Endothelial cell of umbilical vein (primary cell): ENCODE measurements around the gene IMPG2. TPM values are rescaled to one million over a fixed set of nuclear protein-coding genes. Genes with fewer than 3 reads are reported as not detected.

Experiments used
- BruUV-seq: library from RNA; stranded (reverse); fragments of 400-500 nt; replicated peaks from 2 replicates; lab custom pipeline; 2021; lab: Mats Ljungman, UMichigan
- CTCF ChIA-PET: fragments of 300-600, 350-600 bp; sonication (Branson Sonifier 250); formaldehyde crosslinking; loops from one replicate; lab custom pipeline; 2021; ENCODE audit warnings: antibody characterized with exemption, inconsistent platforms; lab: Charles Lee
- POLR2A ChIA-PET: fragments of 300-600, 350-600 bp; sonication (Branson Sonifier 250); formaldehyde crosslinking; loops from one replicate; lab custom pipeline; 2021; ENCODE audit warnings: antibody characterized with exemption, inconsistent platforms; lab: Charles Lee
- DNase-seq: peaks from one replicate; pipeline ENCODE4 v3.0.0-alpha.2; 2011; ENCODE audit warnings: low read depth, low spot score
- FAIRE-seq: peaks from 2 replicates; lab custom pipeline; 2011; peaks lifted over from hg19 to GRCh38; lab: Jason Lieb, UNC
- H2AFZ ChIP-seq: 2 replicates; pipeline ENCODE4 v1.6.0; 2012; ENCODE audit warnings: low read depth, low read length, control low read depth, inconsistent platforms
- H3K27ac ChIP-seq: 2 replicates; pipeline ENCODE4 v1.5.1; 2011; ENCODE audit warnings: low read depth, mild to moderate bottlenecking, control low read depth, low read length, moderate library complexity; ENCODE audit not compliant: insufficient read depth
- H3K27me3 ChIP-seq, 2 experiments: 2 replicates each; pipeline versions ENCODE4 v1.6.0 to v1.6.1; 2011; ENCODE audit warnings: low read length in 2 of 2, mixed read lengths in 1 of 2; ENCODE audit not compliant: control insufficient read depth in 2 of 2, insufficient read depth in 2 of 2
- H3K36me3 ChIP-seq, 2 experiments: 2 replicates in 1 of 2; 3 replicates in 1 of 2; pipeline ENCODE4 v1.5.1; 2011; ENCODE audit warnings: low read length in 2 of 2, mild to moderate bottlenecking in 1 of 2, moderate library complexity in 1 of 2; ENCODE audit not compliant: control insufficient read depth in 2 of 2, insufficient read depth in 2 of 2; ENCODE audit errors: extremely low read depth in 1 of 2
- H3K4me1 ChIP-seq: 3 replicates; pipeline ENCODE4 v1.5.1; 2011; ENCODE audit warnings: mild to moderate bottlenecking, low read length; ENCODE audit not compliant: control insufficient read depth, insufficient read depth; ENCODE audit errors: extremely low read depth
- H3K4me2 ChIP-seq: 2 replicates; pipeline ENCODE4 v1.6.1; 2011; ENCODE audit warnings: low read length, control low read depth, mixed read lengths; ENCODE audit not compliant: insufficient read depth
- H3K4me3 ChIP-seq, 3 experiments: fragments of 200-600 bp in 1 of 3; sonication (generic), shearing (Covaris generic) in 1 of 3; replicated peaks in 1 of 3; 2 replicates each; pipeline ENCODE4 v1.5.1; 2011 to 2016; ENCODE audit warnings: control low read depth in 3 of 3, low read length in 3 of 3, mild to moderate bottlenecking in 2 of 3, inconsistent platforms in 1 of 3, low read depth in 1 of 3, moderate library complexity in 1 of 3; ENCODE audit not compliant: insufficient read depth in 1 of 3
- H3K79me2 ChIP-seq: 2 replicates; pipeline ENCODE4 v1.6.0; 2012; ENCODE audit warnings: low read length, inconsistent platforms; ENCODE audit not compliant: control insufficient read depth, insufficient read depth
- H3K9ac ChIP-seq: replicated peaks from 2 replicates; pipeline ENCODE3; 2011; ENCODE audit warnings: low read length, control low read depth; ENCODE audit not compliant: insufficient read depth; ENCODE audit errors: extremely low read depth
- H3K9me1 ChIP-seq: replicated peaks from 3 replicates; pipeline ENCODE4 v1.6.0; 2011; ENCODE audit warnings: mild to moderate bottlenecking, low read length; ENCODE audit not compliant: control insufficient read depth, insufficient read depth; ENCODE audit errors: extremely low read depth
- H3K9me3 ChIP-seq: replicated peaks from 2 replicates; pipeline ENCODE4 v1.5.1; 2012; ENCODE audit warnings: low read length, inconsistent platforms; ENCODE audit not compliant: control insufficient read depth, insufficient read depth
- H4K20me1 ChIP-seq: replicated peaks from 2 replicates; pipeline ENCODE3; 2011; ENCODE audit warnings: mild to moderate bottlenecking, low read length; ENCODE audit not compliant: control insufficient read depth, insufficient read depth; ENCODE audit errors: extremely low read depth
- EZH2 ChIP-seq: IDR thresholded peaks from 2 replicates; pipeline ENCODE4 v1.6.1; 2012; ENCODE audit warnings: borderline replicate concordance, low read depth, mild to moderate bottlenecking, moderate library complexity, low read length, inconsistent platforms; ENCODE audit not compliant: severe bottlenecking
- FOS ChIP-seq: IDR thresholded peaks from 2 replicates; pipeline ENCODE4 v1.6.1; 2011; ENCODE audit warnings: mild to moderate bottlenecking, low read length, moderate library complexity, borderline replicate concordance; ENCODE audit not compliant: insufficient read depth
- GATA2 ChIP-seq: IDR thresholded peaks from 2 replicates; pipeline ENCODE4 v1.7.0; 2011; ENCODE audit warnings: low read depth, mild to moderate bottlenecking, moderate library complexity, mixed read lengths, low read length; ENCODE audit not compliant: insufficient read length, insufficient read depth
- JUN ChIP-seq: IDR thresholded peaks from 2 replicates; pipeline ENCODE4 v1.6.1; 2011; ENCODE audit warnings: borderline replicate concordance, low read depth; ENCODE audit not compliant: insufficient read length, insufficient read depth
- MYC ChIP-seq: IDR thresholded peaks from one replicate; pipeline ENCODE4 v1.6.1; 2011; ENCODE audit warnings: mild to moderate bottlenecking, low read depth, low read length
- POLR2A ChIP-seq: IDR thresholded peaks from 2 replicates; pipeline ENCODE4 v1.6.1; 2012; ENCODE audit warnings: low read depth, mild to moderate bottlenecking, control low read depth, low read length
- POLR2AphosphoS5 ChIP-seq: IDR thresholded peaks from 2 replicates; pipeline ENCODE4 v1.6.1; 2012; ENCODE audit warnings: low read depth, mild to moderate bottlenecking, control low read depth, low read length, moderate library complexity; ENCODE audit not compliant: insufficient read depth
- dilution Hi-C: fragments of 300-500 bp; cut with MboI; formaldehyde crosslinking; loops from one replicate; pipeline ENCODE4 v1.15.0; 2019; ENCODE audit warnings: low sequenced_read_pairs; ENCODE audit not compliant: extremely low pct_ligation_motif_present
- intact Hi-C: fragments of 100-400 bp; cut with micrococcal nuclease; formaldehyde crosslinking; loops from one replicate; pipeline ENCODE4 v1.10.0; 2022
- polyA plus RNA-seq, 4 experiments: library from polyadenylated mRNA; depleted of rRNA in 3 of 4; stranded (reverse) in 3 of 4; unstranded in 1 of 4; fragments of >200 nt; gene quantifications; 2 replicates each; pipeline versions ENCODE4 v1.2.1 to v1.2.3, GENCODE V29; 2011 to 2012; ENCODE audit warnings: missing spikeins in 1 of 4
- total RNA-seq: library from RNA; stranded (reverse); gene quantifications from 2 replicates; pipeline ENCODE4 v1.2.3, GENCODE V29; 2021
- TF ChIP-seq, protein P1 (sequence below), 2 donors: IDR thresholded peaks; 1 replicate in 1 of 2; 2 replicates in 1 of 2; pipeline ENCODE4 v1.5.1; 2011; ENCODE audit warnings: low read length in 2 of 2, mild to moderate bottlenecking in 2 of 2, moderate library complexity in 2 of 2, control low read depth in 1 of 2, inconsistent platforms in 1 of 2, low read depth in 1 of 2; ENCODE audit not compliant: insufficient read depth in 1 of 2; ENCODE audit errors: extremely low read depth in 1 of 2

IMPG2 gene
- total and polyA plus RNA-seq, 2 donors (not counting 3 experiments of a cell fraction or from before 2014, with no cell fraction given): 0.39 to 0.71 TPM

DNA sequence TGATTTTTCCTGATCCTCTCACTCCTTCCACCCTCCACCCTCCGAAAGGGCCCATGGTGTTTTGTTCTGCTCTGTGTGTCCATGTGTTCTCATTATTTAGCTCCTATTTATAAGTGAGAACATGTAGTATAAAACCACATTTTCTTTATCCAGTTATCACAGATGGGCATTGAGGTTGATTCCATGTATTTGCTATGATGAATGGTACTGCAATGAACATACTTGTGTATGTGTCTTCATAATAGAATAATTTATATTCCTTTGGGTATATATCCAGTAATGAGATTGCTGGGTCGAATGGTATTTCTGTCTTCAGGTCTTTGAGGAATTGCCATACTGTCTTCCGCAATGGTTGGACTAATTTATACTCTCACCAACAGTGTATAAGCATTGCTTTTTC is 126.0 kb downstream of the IMPG2 start:
- Histone ChIP-seq H3K9me1 (no peaks in the 10 kb centered on the region), H3K9me3 (no peaks in the 10 kb centered on the region), H3K79me2 (no peaks in the 10 kb centered on the region), H3K4me2 (no peak overlapping the region), H4K20me1 (no peaks in the 10 kb centered on the region), H3K9ac (no peak overlapping the region), H3K4me1 (peaks cover 23% of the 10 kb centered on the region), H3K27ac (no peak overlapping the region), H3K36me3 (no peaks in the 10 kb centered on the region), H3K4me3 (no peak overlapping the region), H2AFZ (no peak overlapping the region), H3K27me3 (no peaks in the 10 kb centered on the region)
- intact Hi-C loops: no loop called here
- no peak for FAIRE-seq
- CTCF ChIA-PET: interaction anchor here (0.6 to 3.5 kb wide), 3 partner anchors 51 to 301 kb away, joined by 3 to 14 read pairs (median 7); no protein-coding TSS in a partner anchor
- dilution Hi-C loops: no loop called here
- no peak for DNase-seq
- POLR2A ChIA-PET: no interaction called here
- BruUV-seq: no TSS peak
- TF ChIP-seq EZH2 (no peak), MYC (no peak), FOS (no peak), POLR2A (no peak), POLR2AphosphoS5 (no peak), JUN (no peak), GATA2 (no peak)
- TF ChIP-seq, protein P1, sequence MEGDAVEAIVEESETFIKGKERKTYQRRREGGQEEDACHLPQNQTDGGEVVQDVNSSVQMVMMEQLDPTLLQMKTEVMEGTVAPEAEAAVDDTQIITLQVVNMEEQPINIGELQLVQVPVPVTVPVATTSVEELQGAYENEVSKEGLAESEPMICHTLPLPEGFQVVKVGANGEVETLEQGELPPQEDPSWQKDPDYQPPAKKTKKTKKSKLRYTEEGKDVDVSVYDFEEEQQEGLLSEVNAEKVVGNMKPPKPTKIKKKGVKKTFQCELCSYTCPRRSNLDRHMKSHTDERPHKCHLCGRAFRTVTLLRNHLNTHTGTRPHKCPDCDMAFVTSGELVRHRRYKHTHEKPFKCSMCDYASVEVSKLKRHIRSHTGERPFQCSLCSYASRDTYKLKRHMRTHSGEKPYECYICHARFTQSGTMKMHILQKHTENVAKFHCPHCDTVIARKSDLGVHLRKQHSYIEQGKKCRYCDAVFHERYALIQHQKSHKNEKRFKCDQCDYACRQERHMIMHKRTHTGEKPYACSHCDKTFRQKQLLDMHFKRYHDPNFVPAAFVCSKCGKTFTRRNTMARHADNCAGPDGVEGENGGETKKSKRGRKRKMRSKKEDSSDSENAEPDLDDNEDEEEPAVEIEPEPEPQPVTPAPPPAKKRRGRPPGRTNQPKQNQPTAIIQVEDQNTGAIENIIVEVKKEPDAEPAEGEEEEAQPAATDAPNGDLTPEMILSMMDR (IDR thresholded peaks at IDR 0.05; ENCODE audit: extremely low read depth in 1 of 2, insufficient read depth in 1 of 2, low read depth in 1 of 2, low read length in 2 of 2): no peak
